ENCODE measurements around the gene GALNT9.
"Not testable (repeated sequence)": the region's sequence is repeated elsewhere in the genome, so short reads cannot be mapped to it uniquely, and the experiment has no call there.

The GALNT9 gene

DNA sequence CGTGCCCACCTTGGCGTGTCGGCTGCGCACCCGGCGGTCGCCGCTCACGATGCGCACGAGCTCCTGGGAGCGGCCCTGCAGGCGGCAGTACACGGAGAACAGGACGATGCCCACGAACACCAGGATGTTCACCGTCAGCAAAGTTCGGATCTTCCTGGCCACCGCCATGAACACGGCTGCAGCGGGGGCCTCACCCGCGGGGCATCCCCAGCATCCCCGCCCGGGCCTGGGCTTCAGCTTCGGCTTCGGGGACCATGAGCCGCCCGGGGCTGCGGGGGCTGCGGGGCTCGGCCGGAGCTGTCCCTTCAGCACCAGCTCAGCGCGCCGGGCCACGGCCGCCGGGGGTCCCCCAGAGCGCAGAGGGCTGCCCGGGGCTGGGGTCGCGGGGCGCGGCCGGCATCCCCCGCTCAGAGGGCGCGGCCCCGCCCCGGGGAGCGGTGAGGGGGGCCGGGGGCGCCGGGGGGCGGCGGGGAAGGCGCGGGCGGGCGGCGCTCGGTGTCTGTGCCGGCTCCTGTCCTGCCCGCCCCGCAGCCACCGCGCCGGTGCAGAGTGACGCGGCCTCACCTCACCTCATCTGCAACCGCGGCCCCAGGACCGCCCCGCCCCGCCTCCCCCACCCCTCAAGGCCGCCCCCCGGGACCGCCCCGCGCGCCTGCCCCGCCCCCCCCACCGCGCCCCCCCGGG lies at the start of gene GALNT9:
Gene GALNT9 (minus strand): TSS at position 554 of the 684 bp plus-strand sequence. CDS start 386 bp downstream, at position 168.
- peak; percentile 14 for DNase-seq (ENCODE audit: low spot score)

DNA sequence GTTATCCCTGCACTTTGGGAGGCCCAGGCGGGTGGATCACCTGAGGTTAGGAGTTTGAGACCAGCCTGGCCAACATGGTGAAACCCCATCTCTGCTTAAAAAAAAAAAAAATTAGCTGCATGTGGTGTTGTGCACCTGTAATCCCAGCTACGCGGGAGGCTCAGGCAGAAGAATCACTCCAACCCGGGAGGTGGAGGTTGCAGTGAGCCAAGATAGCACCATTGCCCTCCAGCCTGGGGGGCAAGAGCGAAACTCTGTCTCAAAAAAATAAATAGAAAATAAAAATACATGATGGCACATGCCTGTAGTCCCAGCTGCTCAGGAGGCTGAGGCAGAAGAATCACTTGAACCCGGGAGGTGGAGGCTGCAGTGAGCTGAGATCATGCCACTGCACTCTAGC lies 49.7 kb upstream of the GALNT9 start:
- not testable (repeated sequence) for DNase-seq (ENCODE audit: low spot score)

DNA sequence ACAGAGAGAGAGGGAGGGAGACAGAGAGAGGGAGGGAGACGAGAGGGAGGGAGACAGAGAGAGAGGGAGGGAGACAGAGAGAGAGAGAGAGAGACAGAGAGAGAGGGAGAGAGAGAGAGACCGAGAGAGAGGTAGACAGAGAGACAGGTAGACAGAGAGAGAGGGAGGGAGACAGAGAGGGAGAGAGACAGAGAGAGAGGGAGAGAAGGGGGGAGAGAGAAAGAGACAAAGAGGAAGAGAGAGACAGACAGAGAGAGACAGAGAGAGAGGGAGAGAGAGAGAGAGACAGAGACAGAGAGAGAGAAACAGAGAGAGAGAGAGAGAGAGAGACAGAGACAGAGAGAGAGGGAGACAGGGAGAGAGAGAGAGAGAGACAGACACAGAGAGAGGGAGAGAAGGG lies 47.8 kb upstream of the GALNT9 start:
- DNase-seq (ENCODE audit: low spot score), result no peak

DNA sequence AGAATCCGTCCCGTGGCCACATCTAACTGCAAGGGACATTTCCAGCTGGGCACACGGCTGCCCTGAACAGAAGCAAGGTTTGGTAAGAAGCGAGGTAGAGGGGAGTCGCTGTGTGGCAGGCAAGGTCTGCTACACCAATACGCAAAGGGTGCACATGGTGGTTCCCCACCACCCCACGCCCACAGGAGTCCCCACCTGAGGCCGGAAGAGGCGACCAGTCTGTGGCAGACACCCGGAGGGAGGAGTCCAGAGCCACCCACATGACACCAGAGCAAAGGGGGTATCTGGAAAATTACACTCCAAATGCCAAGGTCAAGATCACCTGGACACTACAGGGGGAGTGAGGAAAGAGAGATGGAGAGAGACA lies 47.1 kb upstream of the GALNT9 start:
- no peak for DNase-seq (ENCODE audit: low spot score)

DNA sequence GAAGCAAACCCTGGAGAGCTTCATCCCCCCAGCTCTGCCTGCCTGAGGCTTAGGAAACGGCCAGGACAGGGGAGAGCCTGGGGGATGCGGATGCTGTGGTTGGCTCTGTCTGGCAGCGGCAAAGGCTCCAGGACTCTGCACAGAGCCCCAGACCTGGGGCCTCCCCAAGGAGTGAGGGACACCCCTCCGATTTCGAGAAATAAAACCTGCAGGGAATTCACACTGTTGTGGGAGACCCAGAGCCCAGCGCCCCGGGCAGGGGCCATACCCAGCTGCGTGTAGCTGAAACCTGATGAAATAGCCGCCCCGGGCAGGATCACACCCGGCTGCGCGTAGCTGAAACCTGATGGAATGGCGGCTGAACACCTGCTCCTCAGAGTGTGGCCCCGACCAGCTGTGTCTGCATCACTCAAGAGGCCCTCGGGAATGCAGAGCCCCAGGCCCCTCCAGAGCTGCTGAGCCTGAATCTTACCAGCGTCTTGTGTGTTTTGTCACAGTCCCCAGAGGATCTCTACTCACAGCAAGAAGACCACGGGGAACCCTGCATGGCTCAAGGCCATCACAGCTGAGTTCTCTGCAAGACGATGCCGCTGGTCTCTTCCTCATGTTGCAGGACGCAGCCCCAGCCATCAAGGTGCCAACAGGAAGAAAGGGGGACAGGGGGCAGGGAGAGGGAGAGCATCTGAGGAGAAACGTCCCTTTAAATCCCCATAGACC lies 46.5 kb upstream of the GALNT9 start:
- no peak for DNase-seq (ENCODE audit: low spot score)

DNA sequence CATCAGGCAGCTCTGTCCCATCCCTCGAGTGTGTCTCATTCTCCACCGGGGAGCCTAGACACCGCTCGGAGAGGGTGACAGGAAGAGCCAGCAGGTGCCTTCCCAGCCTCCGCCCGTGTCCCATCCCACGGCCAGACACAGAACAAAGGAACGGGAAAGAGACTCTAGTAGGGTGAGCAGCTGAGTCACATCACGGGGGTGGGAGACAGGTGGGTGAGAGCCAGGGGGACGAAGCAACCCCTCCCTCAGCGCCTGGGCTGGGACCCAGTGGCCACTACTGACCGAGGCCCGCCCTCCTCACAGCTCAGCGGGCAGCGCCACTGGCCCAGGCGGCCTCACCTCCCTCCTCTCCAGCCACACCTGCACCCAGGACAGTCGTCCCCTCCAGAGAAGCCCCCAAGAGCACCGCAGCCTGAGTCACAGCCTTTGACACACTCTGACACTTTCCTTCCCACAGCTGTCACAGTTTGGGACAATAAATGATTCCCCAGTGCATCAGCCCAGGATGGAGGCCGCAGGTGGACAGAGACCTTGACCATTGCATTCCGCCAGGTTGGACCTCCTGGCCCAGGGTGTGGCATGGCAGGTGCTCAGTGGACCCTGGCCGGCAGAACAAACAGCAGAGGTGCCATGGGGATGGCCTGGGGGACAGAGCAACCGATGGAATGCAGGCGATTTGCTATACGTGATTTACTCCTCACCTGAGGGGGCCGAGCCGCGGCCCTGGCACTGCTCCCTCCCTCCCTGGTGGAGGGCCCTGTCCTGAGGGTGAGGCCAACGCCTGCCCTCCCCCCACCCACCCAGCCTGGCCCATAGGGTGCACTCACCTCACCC lies 45.4 kb upstream of the GALNT9 start:
- DNase-seq (ENCODE audit: low spot score), result no peak

DNA sequence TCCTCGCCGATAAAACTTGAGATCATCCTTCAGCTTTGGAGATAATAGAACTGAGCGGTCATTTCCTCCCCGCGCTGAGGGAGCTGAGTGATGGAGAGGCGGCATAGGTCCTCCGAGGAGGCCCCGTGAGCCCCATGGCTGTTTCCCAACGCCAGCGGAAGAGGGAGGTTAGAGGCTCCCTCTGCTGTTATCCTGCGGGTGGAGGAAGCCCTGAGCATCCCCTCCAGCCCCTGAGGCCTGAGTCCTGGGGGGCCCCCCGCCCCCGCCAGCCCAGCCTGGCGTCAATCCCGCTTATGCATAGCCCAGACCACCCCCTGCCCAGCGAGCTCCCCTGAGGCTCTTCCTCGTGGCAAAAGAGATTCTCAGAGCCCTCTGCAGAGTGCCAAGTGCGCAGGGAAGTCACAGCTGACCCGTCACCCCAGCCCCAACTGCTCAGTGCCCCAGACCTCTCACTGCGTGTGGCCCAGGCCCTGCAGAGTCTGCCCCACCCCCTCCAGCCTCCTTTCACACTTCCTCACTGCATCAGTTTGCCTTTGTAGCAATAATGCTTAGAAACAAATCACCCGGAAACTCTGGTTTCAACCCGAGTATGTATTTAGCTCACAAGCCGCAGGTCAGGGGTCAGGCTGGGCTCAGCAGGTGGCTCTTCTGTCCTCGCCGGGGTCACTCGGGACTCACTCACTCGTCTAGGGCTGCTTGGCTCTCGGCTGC lies 44.7 kb upstream of the GALNT9 start:
- DNase-seq (ENCODE audit: low spot score), result peak; percentile 22

DNA sequence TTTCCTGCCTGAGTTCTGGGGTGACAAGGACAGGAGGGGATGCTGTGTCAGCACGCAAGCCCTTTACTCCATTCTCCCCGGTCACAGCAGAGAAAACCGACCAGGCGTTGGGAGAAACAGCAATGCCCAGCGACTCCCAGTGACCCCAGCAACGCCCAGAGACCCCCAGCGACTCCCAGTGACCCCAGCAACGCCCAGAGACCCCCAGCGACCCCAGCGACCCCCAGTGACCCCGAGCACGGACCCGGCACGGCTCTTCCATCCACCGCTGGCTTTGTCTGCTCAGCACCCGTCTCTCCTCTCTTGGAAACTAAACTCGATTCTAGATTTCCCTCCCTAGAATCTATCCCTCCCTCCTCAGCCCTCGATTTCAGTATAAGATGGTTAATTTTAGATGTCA lies 38.5 kb upstream of the GALNT9 start:
- DNase-seq (ENCODE audit: low spot score), result no peak

DNA sequence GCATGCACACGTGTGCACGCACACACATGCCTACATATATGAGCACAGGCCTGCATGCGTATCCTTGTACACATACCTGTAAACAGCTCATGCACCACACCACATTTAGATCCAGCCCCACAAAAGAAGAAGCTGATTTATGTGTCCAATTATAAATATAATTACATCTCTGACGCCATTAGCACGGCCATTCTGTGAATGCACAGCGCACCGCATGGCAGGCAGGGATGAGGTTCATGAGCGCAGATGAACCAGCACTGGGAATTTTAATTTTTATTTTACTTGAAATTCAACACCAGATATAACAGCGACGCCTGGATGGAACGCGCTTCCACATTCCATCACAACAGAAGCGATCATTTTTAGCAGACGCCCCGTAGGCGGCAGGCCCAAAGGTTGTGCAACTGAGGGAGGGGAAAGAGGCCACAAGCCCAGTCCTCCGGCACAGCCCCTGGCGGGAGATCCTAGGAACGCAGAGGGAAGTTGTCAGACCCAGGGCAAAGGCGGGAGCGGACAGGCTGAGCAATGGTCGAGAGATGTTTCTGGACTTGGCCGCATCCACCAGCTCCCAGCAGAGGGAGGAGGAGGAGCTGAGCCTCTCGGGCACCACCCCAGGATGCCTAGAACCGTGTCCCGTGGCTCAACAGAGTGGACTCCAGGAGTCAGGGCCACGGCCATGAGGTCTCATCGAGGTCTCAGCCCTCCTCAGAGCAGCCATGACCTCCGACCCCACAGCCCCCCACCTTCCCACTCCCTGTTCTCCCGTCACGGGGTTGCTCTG lies 37.9 kb upstream of the GALNT9 start:
- DNase-seq (ENCODE audit: low spot score), result no peak

DNA sequence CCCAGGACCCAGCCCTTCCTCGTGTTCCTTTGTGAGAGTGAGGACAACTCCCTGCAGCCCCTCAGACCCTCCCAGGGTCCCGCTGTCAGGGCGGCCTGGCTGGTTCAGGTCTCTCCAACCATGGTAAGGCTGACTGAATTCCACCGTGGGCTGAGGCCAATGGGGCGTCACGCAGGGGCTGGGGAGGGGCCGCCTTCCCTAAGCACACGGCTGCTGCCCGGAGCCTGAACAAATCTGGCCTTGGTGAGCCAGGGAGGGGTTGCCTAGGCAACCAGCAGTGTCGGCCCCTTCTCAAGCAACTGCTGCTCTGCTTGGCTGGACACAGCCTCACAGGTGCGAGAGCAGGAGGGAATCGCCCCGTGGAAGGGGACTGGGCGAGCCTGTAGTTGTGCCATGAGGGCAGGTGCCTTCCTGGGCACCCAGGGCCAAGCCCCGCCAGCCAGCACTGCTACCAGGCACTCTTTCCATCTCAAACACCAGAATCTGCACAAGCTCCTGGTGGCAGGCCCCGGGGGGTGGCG lies 37.0 kb upstream of the GALNT9 start:
- DNase-seq (ENCODE audit: low spot score), result no peak

DNA sequence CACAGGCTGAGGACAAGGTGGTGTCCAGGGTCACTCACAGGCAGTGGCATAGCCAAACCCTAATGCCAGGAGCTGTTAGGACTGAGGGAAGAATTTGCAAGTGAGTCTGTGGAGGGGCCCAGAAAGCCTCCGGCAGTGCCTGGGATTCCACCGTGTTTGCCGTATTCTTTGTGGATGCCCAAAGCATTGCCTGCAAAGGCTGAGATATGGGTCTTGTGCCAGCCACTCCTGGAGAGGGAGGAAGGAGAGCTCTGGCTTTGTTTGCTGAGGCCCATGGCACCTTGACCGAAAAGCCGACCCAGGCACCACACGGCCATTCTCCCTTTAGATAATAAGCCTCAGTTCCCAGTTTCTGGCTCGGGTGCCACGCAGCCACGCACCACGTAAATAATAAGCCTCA lies 35.8 kb upstream of the GALNT9 start:
- no peak for DNase-seq (ENCODE audit: low spot score)

DNA sequence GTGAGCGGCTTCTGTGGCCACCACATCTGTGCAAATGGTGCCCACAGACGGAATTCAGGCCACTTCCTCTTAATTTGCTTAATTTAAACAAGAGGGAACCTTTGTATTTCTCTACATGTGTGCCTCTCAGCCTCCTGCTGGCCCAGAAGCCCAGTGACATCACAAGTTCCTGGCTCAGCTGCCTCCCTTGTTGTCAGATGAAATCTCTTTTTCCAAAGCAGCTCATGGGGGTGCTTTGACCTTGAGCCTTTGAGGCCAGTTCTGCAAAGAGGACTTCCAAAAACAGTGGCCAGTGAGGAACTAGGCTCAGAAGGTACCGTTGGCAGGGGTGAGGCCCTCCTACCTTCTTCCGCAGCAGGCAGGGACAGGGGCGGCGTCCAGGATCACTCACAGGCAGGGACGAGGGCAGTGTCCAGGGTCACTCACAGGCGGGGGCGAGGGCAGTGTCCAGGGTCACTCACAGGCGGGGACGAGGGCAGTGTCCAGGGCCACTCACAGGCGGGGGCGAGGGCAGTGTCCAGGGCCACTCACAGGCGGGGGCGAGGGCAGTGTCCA lies 35.0 kb upstream of the GALNT9 start:
- DNase-seq (ENCODE audit: low spot score), result no peak

DNA sequence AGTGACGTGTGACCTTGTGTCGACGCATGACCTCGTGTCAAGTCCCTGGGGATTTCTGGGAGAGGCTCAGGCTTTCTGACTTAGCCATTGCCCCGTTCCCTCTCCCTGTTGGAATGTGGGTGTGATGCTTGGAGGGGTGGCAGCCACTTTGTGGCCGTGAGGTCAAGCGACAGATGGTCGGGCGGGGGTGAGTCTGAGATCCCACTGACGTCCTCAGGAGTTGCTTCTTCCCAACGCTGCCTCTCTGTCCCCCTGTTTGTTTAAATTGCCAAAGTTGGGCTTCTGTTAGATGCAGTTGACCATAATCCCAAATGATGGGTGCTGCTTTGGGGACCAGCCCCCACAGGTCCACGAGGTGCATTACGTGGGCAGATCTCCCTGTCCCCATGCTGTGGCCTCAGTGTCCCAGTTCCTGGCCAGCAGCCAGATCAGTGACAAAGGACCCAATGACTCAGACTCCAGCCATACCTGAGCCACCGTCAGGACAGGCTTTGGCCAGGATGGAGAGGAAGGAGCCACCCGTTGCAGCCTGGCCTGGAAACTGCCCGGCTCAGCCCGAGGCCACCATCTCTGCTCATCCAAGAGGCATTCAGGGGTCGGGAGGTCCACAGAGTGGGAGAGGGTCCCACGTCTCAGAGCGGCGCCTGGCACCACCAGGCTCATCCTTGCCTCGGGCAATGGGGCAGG lies 34.4 kb upstream of the GALNT9 start:
- DNase-seq (ENCODE audit: low spot score), result no peak

DNA sequence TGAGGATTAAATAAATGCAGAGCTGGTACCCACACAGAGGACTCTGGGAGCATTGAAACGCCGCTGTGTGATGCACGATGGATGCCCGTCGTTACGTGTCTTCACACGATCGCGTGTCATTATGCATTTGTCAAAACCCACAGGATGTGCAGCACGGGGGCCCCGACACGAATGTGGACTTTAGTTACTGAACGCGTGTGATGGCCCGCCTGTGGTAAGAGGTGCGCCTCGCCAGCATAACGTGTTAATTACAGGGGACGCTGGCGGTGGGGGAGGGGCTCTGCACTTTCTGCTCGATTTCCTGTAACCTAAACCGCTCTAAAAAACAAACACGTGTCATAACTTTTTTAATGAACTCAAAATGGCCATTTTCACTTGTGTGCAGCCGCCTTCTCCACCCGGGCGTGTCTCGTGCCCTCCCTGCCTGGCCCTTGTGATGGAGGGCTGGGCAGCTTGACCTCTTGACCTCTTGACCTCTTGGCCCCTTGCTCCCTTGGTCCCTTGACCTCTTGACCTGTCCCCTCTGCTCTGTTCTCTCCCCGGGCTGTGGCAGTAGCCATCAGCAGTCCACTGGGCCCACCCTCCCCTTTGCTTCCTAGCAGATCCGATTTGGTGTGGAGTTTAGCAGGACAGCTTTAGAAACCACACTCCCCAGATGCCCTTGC lies 33.7 kb upstream of the GALNT9 start:
- no peak for DNase-seq (ENCODE audit: low spot score)

DNA sequence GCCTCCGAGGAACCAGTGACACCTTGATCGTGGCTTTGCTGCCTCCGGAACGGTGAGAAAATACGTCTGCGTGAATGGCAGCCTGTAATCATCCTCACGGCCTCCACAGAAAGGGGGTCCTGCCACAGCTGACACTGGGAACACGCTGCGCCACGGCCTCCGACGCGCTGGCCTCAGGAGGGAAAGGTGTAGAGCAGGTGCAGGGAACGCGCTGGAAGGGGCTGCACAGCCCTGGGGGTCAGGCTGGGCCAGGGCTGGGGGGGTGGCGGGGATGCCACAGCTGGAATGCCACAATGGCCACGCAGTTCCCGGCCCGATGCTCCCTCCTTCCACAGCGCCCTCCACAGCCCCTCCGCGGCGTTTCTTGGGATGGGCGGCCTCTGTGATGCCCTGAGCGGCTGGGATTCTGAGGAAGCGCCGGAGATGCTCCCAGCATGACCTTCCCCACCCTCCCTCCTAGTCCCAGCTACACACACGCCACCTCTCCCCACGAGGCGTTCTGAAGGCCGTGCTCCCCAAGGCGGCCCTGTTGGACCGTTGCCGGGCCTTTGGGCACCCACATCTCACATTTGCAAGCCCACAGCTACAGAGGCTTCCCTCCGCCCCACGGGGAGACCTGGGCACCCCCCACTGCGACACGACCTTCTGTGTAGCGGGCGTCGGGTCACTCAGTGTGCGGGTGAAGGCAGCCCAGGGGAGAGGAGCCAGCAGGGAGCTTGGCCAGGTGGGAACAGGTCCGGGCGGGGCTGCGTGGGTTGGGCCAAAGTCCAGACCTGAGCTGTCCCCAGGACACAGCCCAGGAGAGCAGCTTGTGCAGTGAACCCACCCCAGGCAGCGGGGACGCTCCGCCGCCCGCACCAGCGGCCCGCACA lies 31.8 kb upstream of the GALNT9 start:
- DNase-seq (ENCODE audit: low spot score), result no peak

DNA sequence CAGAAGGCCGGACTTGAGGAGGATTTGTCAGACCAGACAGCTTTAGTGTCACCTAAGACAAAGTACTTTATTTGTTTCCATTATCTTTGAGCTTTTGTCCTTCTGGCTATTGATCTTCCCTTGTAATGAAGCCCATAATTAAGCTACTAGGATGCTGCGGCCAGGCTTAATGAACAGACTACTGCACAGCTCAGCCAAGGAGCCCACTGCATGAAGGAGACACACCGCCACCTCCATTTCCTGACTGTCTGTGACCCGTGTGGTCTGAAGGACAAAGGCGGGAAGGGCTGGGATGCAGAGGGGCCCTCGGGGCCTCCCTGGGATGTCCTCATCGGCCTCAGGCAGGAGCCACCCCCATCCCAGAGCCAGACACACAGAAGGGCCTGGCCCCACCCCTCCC lies 31.0 kb upstream of the GALNT9 start:
- DNase-seq (ENCODE audit: low spot score), result no peak

DNA sequence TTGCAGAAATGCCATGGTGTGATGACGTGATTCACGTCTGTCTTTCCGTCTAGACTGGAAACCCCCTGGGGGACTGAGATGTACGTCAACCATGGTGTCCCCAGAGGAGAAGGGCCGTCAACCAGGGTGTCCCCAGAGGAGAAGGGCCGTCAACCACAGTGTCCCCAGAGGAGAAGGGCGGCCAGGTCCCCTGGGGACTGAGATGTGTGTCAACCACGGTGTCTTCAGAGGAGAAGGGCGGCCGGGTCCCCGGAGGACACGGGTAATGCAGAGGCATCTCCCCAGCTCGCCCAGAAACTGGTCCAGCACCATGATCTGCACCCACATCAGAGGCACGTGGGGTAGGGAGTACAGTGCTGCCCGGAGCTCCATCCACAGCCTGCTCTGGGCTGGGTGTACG lies 30.6 kb upstream of the GALNT9 start:
- no peak for DNase-seq (ENCODE audit: low spot score)

DNA sequence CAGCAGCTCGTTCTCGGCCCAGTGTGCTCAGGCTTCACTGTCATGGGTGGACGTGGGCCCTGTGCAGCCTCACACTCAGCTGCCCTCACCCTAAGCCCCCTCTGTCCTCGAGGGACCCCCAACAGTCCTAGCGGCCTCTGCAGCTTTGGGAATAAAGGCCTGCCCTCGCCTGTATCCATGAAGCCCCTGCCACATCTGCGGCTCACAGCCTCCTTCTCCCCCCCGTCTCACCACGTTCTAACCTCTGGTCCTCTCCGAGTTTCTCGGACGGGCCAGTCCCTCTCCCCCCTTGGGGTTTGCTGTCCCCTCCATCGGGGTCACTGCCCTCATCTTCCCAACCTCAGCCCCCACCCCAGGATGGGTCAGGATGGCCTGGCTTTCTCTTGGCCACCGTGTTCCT lies 30.2 kb upstream of the GALNT9 start:
- no peak for DNase-seq (ENCODE audit: low spot score)

All from AG08395 (cell line).